WTC11 (cell line): Measurements from ENCODE around the gene TBXT. TPM values are rescaled to one million over a fixed set of nuclear protein-coding genes. Genes with fewer than 3 reads are reported as not detected.

Experiments used
- ATAC-seq: fragments of 200-7000 bp; cut with Tn5 transposase; 2 replicates; pipeline ENCODE4 v1.10.0; 2021; ENCODE audit warnings: mild to moderate bottlenecking, moderate library complexity
- CTCF ChIA-PET: fragments of 300-600 bp; sonication (Branson Sonifier 250); formaldehyde crosslinking; loops from one replicate; lab custom pipeline; 2021; ENCODE audit warnings: antibody characterized with exemption; lab: Charles Lee
- POLR2A ChIA-PET: fragments of 350-600 bp; sonication (Branson Sonifier 250); formaldehyde crosslinking; loops from one replicate; lab custom pipeline; 2021; ENCODE audit warnings: antibody characterized with exemption; lab: Charles Lee
- DNase-seq: peaks from one replicate; pipeline ENCODE4 v3.0.0; 2021; ENCODE audit warnings: low spot score
- H3K27ac Mint-ChIP-seq: 2 replicates; pipeline ENCODE4 v1.8.0; 2021; ENCODE audit warnings: mixed read lengths
- H3K27me3 Mint-ChIP-seq: 2 replicates; pipeline ENCODE4 v1.8.0; 2021; ENCODE audit warnings: low read depth, mild to moderate bottlenecking, moderate library complexity, mixed read lengths
- H3K36me3 Mint-ChIP-seq: 2 replicates; pipeline ENCODE4 v1.8.0; 2021; ENCODE audit warnings: mixed read lengths
- H3K4me1 Mint-ChIP-seq: 2 replicates; pipeline ENCODE4 v1.8.0; 2022; ENCODE audit warnings: mixed read lengths
- H3K4me3 Mint-ChIP-seq: 2 replicates; pipeline ENCODE4 v1.8.0; 2021; ENCODE audit warnings: mild to moderate bottlenecking, moderate library complexity, mixed read lengths
- H3K9me3 Mint-ChIP-seq: 2 replicates; pipeline ENCODE4 v1.8.0; 2021; ENCODE audit warnings: mixed read lengths
- AFF4 ChIP-seq: sonication (generic); formaldehyde crosslinking; IDR thresholded peaks from 2 replicates; pipeline ENCODE4 v1.8.1; 2023; ENCODE audit warnings: mild to moderate bottlenecking, missing genetic modification reagents, borderline replicate concordance
- ATF1 ChIP-seq: sonication (generic); formaldehyde crosslinking; IDR thresholded peaks from 2 replicates; pipeline ENCODE4 v1.8.1; 2023; ENCODE audit warnings: mild to moderate bottlenecking, moderate library complexity, missing genetic modification reagents
- CDX4 ChIP-seq: fragments of 250-450 bp; sonication (Bioruptor Pico); IDR thresholded peaks from 2 replicates; pipeline ENCODE4 v1.9.0; 2021; ENCODE audit warnings: moderate library complexity, mild to moderate bottlenecking, inconsistent platforms, borderline replicate concordance
- CTCF ChIP-seq: fragments of 200-600 bp; IDR thresholded peaks from 2 replicates; pipeline ENCODE4 v1.8.0; 2022; ENCODE audit warnings: antibody characterized with exemption
- E2F1 ChIP-seq: sonication (generic); formaldehyde crosslinking; IDR thresholded peaks from 2 replicates; pipeline ENCODE4 v1.8.0; 2022; ENCODE audit warnings: mild to moderate bottlenecking, missing genetic modification reagents
- E2F5 ChIP-seq: sonication (generic); formaldehyde crosslinking; IDR thresholded peaks from 2 replicates; pipeline ENCODE4 v1.8.1; 2022; ENCODE audit warnings: mild to moderate bottlenecking, moderate library complexity, missing genetic modification reagents
- GTF2I ChIP-seq: fragments of 250-450 bp; sonication (Bioruptor Pico); conservative IDR thresholded peaks from 2 replicates; pipeline ENCODE4 v1.4.0; 2021; ENCODE audit warnings: mild to moderate bottlenecking
- JAZF1 ChIP-seq: fragments of 250-450 bp; sonication (Bioruptor Pico); IDR thresholded peaks from 2 replicates; pipeline ENCODE4 v1.9.0; 2021; ENCODE audit warnings: moderate library complexity, mild to moderate bottlenecking, inconsistent platforms
- MLX ChIP-seq: sonication (generic); formaldehyde crosslinking; IDR thresholded peaks from 2 replicates; pipeline ENCODE4 v1.8.1; 2023; ENCODE audit warnings: mild to moderate bottlenecking, missing genetic modification reagents, moderate library complexity
- MYBL2 ChIP-seq: sonication (generic); formaldehyde crosslinking; IDR thresholded peaks from 2 replicates; pipeline ENCODE4 v1.8.1; 2023; ENCODE audit warnings: mild to moderate bottlenecking, moderate library complexity, missing genetic modification reagents
- NFATC4 ChIP-seq: fragments of 250-450 bp; sonication (Bioruptor Pico); IDR thresholded peaks from 2 replicates; pipeline ENCODE4 v1.9.0; 2021; ENCODE audit warnings: mild to moderate bottlenecking
- PRDM15 ChIP-seq: sonication (generic); formaldehyde crosslinking; IDR thresholded peaks from 2 replicates; pipeline ENCODE4 v1.8.0; 2022; ENCODE audit warnings: missing genetic modification reagents
- PREB ChIP-seq: sonication (generic); formaldehyde crosslinking; IDR thresholded peaks from 2 replicates; pipeline ENCODE4 v1.8.1; 2022; ENCODE audit warnings: mild to moderate bottlenecking, missing genetic modification reagents, moderate library complexity, borderline replicate concordance
- USF1 ChIP-seq: sonication (generic); formaldehyde crosslinking; IDR thresholded peaks from 2 replicates; pipeline ENCODE4 v1.8.0; 2022; ENCODE audit warnings: mild to moderate bottlenecking, missing genetic modification reagents
- USF2 ChIP-seq: sonication (generic); formaldehyde crosslinking; IDR thresholded peaks from 2 replicates; pipeline ENCODE4 v1.8.1; 2023; ENCODE audit warnings: mild to moderate bottlenecking, missing genetic modification reagents, moderate library complexity
- ZMAT4 ChIP-seq: fragments of 250-450 bp; sonication (Bioruptor Pico); IDR thresholded peaks from 2 replicates; pipeline ENCODE4 v1.9.0; 2021; ENCODE audit warnings: mild to moderate bottlenecking
- ZNF317 ChIP-seq: sonication (generic); formaldehyde crosslinking; IDR thresholded peaks from 2 replicates; pipeline ENCODE4 v1.8.1; 2023; ENCODE audit warnings: low read depth, mild to moderate bottlenecking, moderate library complexity, missing genetic modification reagents, borderline replicate concordance
- ZNF416 ChIP-seq: fragments of 250-450 bp; sonication (Bioruptor Pico); IDR thresholded peaks from 2 replicates; pipeline ENCODE4 v1.9.0; 2021; ENCODE audit warnings: mild to moderate bottlenecking, inconsistent platforms
- total RNA-seq: library from RNA; stranded (reverse); gene quantifications from 3 replicates; pipeline ENCODE4 v1.2.3, GENCODE V29; 2021

The TBXT gene
- total RNA-seq, 1 experiment from 2014 or later, result 0.15 TPM

GRCh38 chr6:166152660-166153059 lies 15.0 kb downstream of the TBXT start:
- no peak overlapping the region for H3K4me3 Mint-ChIP-seq
- TF ChIP-seq ZMAT4 (no peak), MLX (no peak), MYBL2 (no peak)
- TF ChIP-seq, all 79 proteins: peak for 0
- DNase-seq (no peak), ATAC-seq (no peak)
- POLR2A ChIA-PET, result no interaction called here
- Mint-ChIP-seq H3K27ac (no peak overlapping the region), H3K36me3 (peaks cover 13% of the 10 kb centered on the region), H3K27me3 (peaks cover 3% of the 10 kb centered on the region; the same call in 1 of the 2 replicates), H3K4me1 (no peaks in the 10 kb centered on the region), H3K9me3 (peaks cover 35% of the 10 kb centered on the region)
- CTCF ChIA-PET, result no interaction called here

GRCh38 chr6:166151798-166152197 lies 15.9 kb downstream of the TBXT start:
- no peak for ATAC-seq
- peaks cover 3% of the 10 kb centered on the region; the same call in 1 of the 2 replicates for H3K27me3 Mint-ChIP-seq
- H3K9me3 Mint-ChIP-seq, result peaks cover 39% of the 10 kb centered on the region
- POLR2A ChIA-PET, result no interaction called here
- DNase-seq, result no peak
- no peak overlapping the region for H3K4me3 Mint-ChIP-seq
- no peak overlapping the region for H3K27ac Mint-ChIP-seq
- H3K4me1 Mint-ChIP-seq, result no peaks in the 10 kb centered on the region
- CTCF ChIA-PET, result no interaction called here
- peaks cover 13% of the 10 kb centered on the region for H3K36me3 Mint-ChIP-seq
- no peak for TF ChIP-seq CDX4
- TF ChIP-seq USF2 (CRISPR knock-in tag), result no peak
- no peak for TF ChIP-seq NFATC4
- TF ChIP-seq MYBL2, result no peak
- TF ChIP-seq E2F5 (CRISPR knock-in tag), result no peak
- TF ChIP-seq PREB, result no peak
- no peak for TF ChIP-seq AFF4
- no peak for TF ChIP-seq ZNF317
- no peak for TF ChIP-seq GTF2I (CRISPR knock-in tag)
- no peak for TF ChIP-seq E2F1
- no peak for TF ChIP-seq JAZF1 (CRISPR knock-in tag)
- no peak for TF ChIP-seq ATF1
- no peak for TF ChIP-seq ZNF416 (CRISPR knock-in tag)
- TF ChIP-seq USF1 (CRISPR knock-in tag), result no peak
- TF ChIP-seq PRDM15 (CRISPR knock-in tag), result no peak
- TF ChIP-seq CTCF, result no peak
